Activated CD4-positive, alpha-beta T cell treated with anti-CD3 and anti-CD28 coated beads, Interleukin-2, Interleukin-4, amounts not matched to agents 100 ng/mL and 50 ng/mL, durations not matched to agents 16 hours and 8 hours (primary cell): ENCODE data around the gene CFHR5.
"Not testable (repeated sequence)": the region's sequence is repeated elsewhere in the genome, so short reads cannot be mapped to it uniquely, and the experiment has no call there.

ENCODE experiments used
- DNase-seq: peaks from one replicate; pipeline ENCODE4 v3.0.0-alpha.2; 2020; ENCODE audit warnings: low spot score

CFHR5 gene

GRCh38 chr1:197021716-197022115, 44.4 kb downstream of the CFHR5 start:
- no peak for DNase-seq

GRCh38 chr1:197024460-197024859, 47.1 kb downstream of the CFHR5 start:
- no peak for DNase-seq

GRCh38 chr1:197027359-197027758, 50.0 kb downstream of the CFHR5 start:
- no peak for DNase-seq

- DNase-seq = no peak
Measured at GRCh38 chr1:197029749-197030148, 52.4 kb downstream of the CFHR5 start.

GRCh38 chr1:197034631-197035339, 57.4 kb downstream of the CFHR5 start:
- not testable (repeated sequence) for DNase-seq

- DNase-seq = no peak
Measured at GRCh38 chr1:197036861-197037260, 59.5 kb downstream of the CFHR5 start.

- no peak for DNase-seq
Measured at GRCh38 chr1:197041486-197042353, 64.4 kb downstream of the CFHR5 start.

- no peak for DNase-seq
Measured at GRCh38 chr1:197042676-197043341, 65.5 kb downstream of the CFHR5 start.

- DNase-seq = no peak
Measured at GRCh38 chr1:197049100-197049499, 71.7 kb downstream of the CFHR5 start.
